ENCODE results near the gene OLFML3. TPM values are rescaled to one million over a fixed set of nuclear protein-coding genes. Genes with fewer than 3 reads are reported as not detected.
"Not testable (repeated sequence)": the region's sequence is repeated elsewhere in the genome, so short reads cannot be mapped to it uniquely, and the experiment has no call there.

OLFML3 gene
- total RNA-seq, 1 experiment from 2014 or later = 171 TPM

DNA sequence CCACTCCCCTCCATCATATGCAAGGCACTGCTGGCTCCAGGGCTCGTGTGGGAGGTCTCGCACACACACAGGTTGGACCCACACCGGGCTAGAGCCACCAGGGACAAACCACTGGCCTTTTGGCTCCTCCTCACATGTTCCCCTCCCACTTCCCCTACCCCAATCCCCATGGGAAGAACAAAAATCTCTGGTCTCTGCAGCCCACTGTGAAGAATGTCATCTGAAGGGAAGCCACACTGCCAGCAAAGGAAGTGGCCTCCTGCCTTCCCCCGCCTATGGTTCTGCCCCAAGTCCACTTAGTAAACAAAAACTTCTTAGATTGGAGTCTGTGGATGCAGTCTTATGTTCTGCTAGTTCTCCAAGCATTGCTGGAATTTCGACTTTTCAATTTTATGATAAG, 24.2 kb downstream of the OLFML3 start:
- H3K36me3 Mint-ChIP-seq (ENCODE audit: insufficient read depth in 1 of 3, low read depth in 3 of 3) = peaks cover 8 to 34% (median 9%) of the 10 kb centered on the region in 3 experiments
- H4K91ac ChIP-seq (ENCODE audit: insufficient read length, low read depth, low read length) = no peak overlapping the region
- DNase-seq = no peak
- TF ChIP-seq, protein P1, sequence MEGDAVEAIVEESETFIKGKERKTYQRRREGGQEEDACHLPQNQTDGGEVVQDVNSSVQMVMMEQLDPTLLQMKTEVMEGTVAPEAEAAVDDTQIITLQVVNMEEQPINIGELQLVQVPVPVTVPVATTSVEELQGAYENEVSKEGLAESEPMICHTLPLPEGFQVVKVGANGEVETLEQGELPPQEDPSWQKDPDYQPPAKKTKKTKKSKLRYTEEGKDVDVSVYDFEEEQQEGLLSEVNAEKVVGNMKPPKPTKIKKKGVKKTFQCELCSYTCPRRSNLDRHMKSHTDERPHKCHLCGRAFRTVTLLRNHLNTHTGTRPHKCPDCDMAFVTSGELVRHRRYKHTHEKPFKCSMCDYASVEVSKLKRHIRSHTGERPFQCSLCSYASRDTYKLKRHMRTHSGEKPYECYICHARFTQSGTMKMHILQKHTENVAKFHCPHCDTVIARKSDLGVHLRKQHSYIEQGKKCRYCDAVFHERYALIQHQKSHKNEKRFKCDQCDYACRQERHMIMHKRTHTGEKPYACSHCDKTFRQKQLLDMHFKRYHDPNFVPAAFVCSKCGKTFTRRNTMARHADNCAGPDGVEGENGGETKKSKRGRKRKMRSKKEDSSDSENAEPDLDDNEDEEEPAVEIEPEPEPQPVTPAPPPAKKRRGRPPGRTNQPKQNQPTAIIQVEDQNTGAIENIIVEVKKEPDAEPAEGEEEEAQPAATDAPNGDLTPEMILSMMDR (conservative IDR thresholded peaks at IDR 0.05) = no peak
- no peak overlapping the region for H2BK15ac ChIP-seq (ENCODE audit: low read depth, low read length)
- peaks cover 18% of the 10 kb centered on the region for H3K4me1 ChIP-seq (ENCODE audit: insufficient read depth, low read length)
- no peaks in the 10 kb centered on the region for H4K20me1 ChIP-seq (ENCODE audit: control insufficient read depth, insufficient read depth, insufficient read length)
- H3K79me1 ChIP-seq (ENCODE audit: insufficient read depth, low read depth, low read length, poor library complexity, severe bottlenecking) = no peaks in the 10 kb centered on the region
- no peak overlapping the region for H3K9ac ChIP-seq (ENCODE audit: extremely low read depth, insufficient read length, low read length)
- H3K18ac ChIP-seq (ENCODE audit: insufficient read length, low read depth, low read length) = no peak overlapping the region
- no peaks in the 10 kb centered on the region for H3K9me3 ChIP-seq (ENCODE audit: control insufficient read depth, low read depth, low read length)
- H2BK120ac ChIP-seq (ENCODE audit: low read depth, low read length, poor library complexity, severe bottlenecking) = no peak overlapping the region
- no peak overlapping the region for H3K23ac ChIP-seq (ENCODE audit: insufficient read length, low read depth, low read length)
- H3K9me3 Mint-ChIP-seq = peaks cover 16% of the 10 kb centered on the region in 2 experiments; a peak in 4 of 5 replicates
- no peak overlapping the region for H3K14ac ChIP-seq (ENCODE audit: insufficient read depth, low read length)
- H3K23me2 ChIP-seq (ENCODE audit: insufficient read length, low read depth, low read length, poor library complexity, severe bottlenecking) = no peaks in the 10 kb centered on the region
- H3K4ac ChIP-seq (ENCODE audit: low read depth, low read length) = no peak overlapping the region
- H2BK20ac ChIP-seq (ENCODE audit: low read depth, low read length, poor library complexity, severe bottlenecking) = no peak overlapping the region
- H3K4me2 ChIP-seq (ENCODE audit: insufficient read depth, insufficient read length, low read length) = no peak overlapping the region
- no peaks in the 10 kb centered on the region for H3K79me2 ChIP-seq (ENCODE audit: insufficient read depth, low read length)
- no peak overlapping the region for H3K4me3 Mint-ChIP-seq
- peaks cover 60 to 62% of the 10 kb centered on the region in 2 experiments for H3K4me1 Mint-ChIP-seq
- no peak overlapping the region for H4K8ac ChIP-seq (replicated peaks; ENCODE audit: insufficient read length, low read depth, low read length)
- WGBS (ENCODE audit: extremely low coverage, insufficient read length, low lambda C conversion rate) = no CpG with 5 or more reads among the region's 5 CpGs
- peaks cover 4% of the 10 kb centered on the region for H3K27me3 Mint-ChIP-seq (ENCODE audit: low read depth)
- no peak overlapping the region for H3K56ac ChIP-seq (ENCODE audit: insufficient read length, low read depth, low read length)
- no peak overlapping the region for H2BK12ac ChIP-seq (ENCODE audit: insufficient read length, low read depth, low read length)
- H3K27ac Mint-ChIP-seq = peak overlapping the region in 1 of 3 experiments; percentile 19; a peak in 2 of 7 replicates
- no peak overlapping the region for H3T11ph ChIP-seq (ENCODE audit: low read length)
- H2AK5ac ChIP-seq (ENCODE audit: insufficient read length, low read length) = no peak overlapping the region
- H2AFZ ChIP-seq (ENCODE audit: low read length) = no peak overlapping the region
- H4K5ac ChIP-seq (ENCODE audit: insufficient read length, low read depth, low read length) = no peak overlapping the region
- H3K27ac ChIP-seq (ENCODE audit: insufficient read length, low read depth, low read length) = no peak overlapping the region
- no peak overlapping the region for H2BK5ac ChIP-seq (ENCODE audit: insufficient read length, low read length)
- H3K27me3 ChIP-seq (ENCODE audit: insufficient read depth, low read length) = no peaks in the 10 kb centered on the region

DNA sequence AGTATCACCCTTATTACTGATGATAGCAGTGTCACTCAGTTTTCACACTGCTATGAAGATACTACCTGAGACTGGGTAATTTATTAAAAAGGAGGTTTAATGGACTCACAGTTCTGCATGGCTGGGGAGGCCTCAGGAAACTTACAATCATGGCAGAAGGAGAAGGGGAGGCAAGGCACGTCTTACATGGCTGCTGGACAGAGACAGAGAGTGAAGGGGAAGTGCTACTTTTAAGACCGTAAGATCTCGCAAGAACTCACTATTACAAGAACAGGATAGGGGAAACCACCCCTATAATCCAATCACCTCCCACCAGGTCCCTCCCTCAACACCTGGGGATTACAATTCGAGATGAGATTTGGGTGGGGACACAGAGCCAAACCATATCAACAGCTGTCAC, 27.6 kb downstream of the OLFML3 start:
- not testable (repeated sequence) for H3K27ac Mint-ChIP-seq

More for the DNA sequence above, 27.6 kb downstream of the OLFML3 start:
- H2BK5ac ChIP-seq (ENCODE audit: insufficient read length, low read length); H3K27me3 Mint-ChIP-seq (ENCODE audit: low read depth); H4K8ac ChIP-seq (replicated peaks; ENCODE audit: insufficient read length, low read depth, low read length); H3K4me3 Mint-ChIP-seq; H3K9me3 ChIP-seq (ENCODE audit: control insufficient read depth, low read depth, low read length); H3K14ac ChIP-seq (ENCODE audit: insufficient read depth, low read length); DNase-seq; H3K18ac ChIP-seq (ENCODE audit: insufficient read length, low read depth, low read length); H3K56ac ChIP-seq (ENCODE audit: insufficient read length, low read depth, low read length); H3K9ac ChIP-seq (ENCODE audit: extremely low read depth, insufficient read length, low read length); H2BK120ac ChIP-seq (ENCODE audit: low read depth, low read length, poor library complexity, severe bottlenecking); H2AFZ ChIP-seq (ENCODE audit: low read length); H2BK15ac ChIP-seq (ENCODE audit: low read depth, low read length); H4K5ac ChIP-seq (ENCODE audit: insufficient read length, low read depth, low read length); H2BK12ac ChIP-seq (ENCODE audit: insufficient read length, low read depth, low read length); H4K91ac ChIP-seq (ENCODE audit: insufficient read length, low read depth, low read length); H3K27ac ChIP-seq (ENCODE audit: insufficient read length, low read depth, low read length); H3K23me2 ChIP-seq (ENCODE audit: insufficient read length, low read depth, low read length, poor library complexity, severe bottlenecking); H4K20me1 ChIP-seq (ENCODE audit: control insufficient read depth, insufficient read depth, insufficient read length); H2AK5ac ChIP-seq (ENCODE audit: insufficient read length, low read length); H3K23ac ChIP-seq (ENCODE audit: insufficient read length, low read depth, low read length); H3K79me1 ChIP-seq (ENCODE audit: insufficient read depth, low read depth, low read length, poor library complexity, severe bottlenecking); H3K79me2 ChIP-seq (ENCODE audit: insufficient read depth, low read length); H3K4me2 ChIP-seq (ENCODE audit: insufficient read depth, insufficient read length, low read length); H3T11ph ChIP-seq (ENCODE audit: low read length); H2BK20ac ChIP-seq (ENCODE audit: low read depth, low read length, poor library complexity, severe bottlenecking); H3K27me3 ChIP-seq (ENCODE audit: insufficient read depth, low read length); H3K4ac ChIP-seq (ENCODE audit: low read depth, low read length): not testable (repeated sequence)
- no CpG with 5 or more reads among the region's 4 CpGs for WGBS (ENCODE audit: extremely low coverage, insufficient read length, low lambda C conversion rate)
- Mint-ChIP-seq H3K4me1 (peaks cover 40 to 50% of the 10 kb centered on the region in 2 experiments), H3K36me3 (ENCODE audit: insufficient read depth in 1 of 3, low read depth in 3 of 3) (peaks cover 8 to 34% (median 11%) of the 10 kb centered on the region in 3 experiments), H3K9me3 (peaks cover 16% of the 10 kb centered on the region in 2 experiments; a peak in 4 of 5 replicates)
- peaks cover 25% of the 10 kb centered on the region for H3K4me1 ChIP-seq (ENCODE audit: insufficient read depth, low read length)

All from H9 (cell line).